K562 (cell line): Measurements from ENCODE around the gene SELENOF. TPM values are rescaled to one million over a fixed set of nuclear protein-coding genes. Genes with fewer than 3 reads are reported as not detected.

Source experiments
- ATAC-seq: fragments of 200-7000 bp; cut with Tn5 transposase; 3 replicates; pipeline ENCODE4 v1.9.1; 2020; ENCODE audit warnings: moderate library complexity
- BruUV-seq: library from RNA; stranded (reverse); fragments of 400-500 nt; replicated peaks from 2 replicates; lab custom pipeline; 2021; lab: Mats Ljungman, UMichigan
- CTCF ChIA-PET: fragments of 300-600 bp; formaldehyde crosslinking; extraction: SDS; loops from one replicate; lab custom pipeline; 2021; ENCODE audit warnings: low intra/inter-chr PET ratio; lab: Yijun Ruan, JAX
- POLR2A ChIA-PET: fragments of 300-600, 350-650 bp; sonication (Branson Sonifier 250); formaldehyde crosslinking; extraction: SDS; loops from one replicate; lab custom pipeline; 2021; ENCODE audit warnings: antibody characterized with exemption, inconsistent platforms; lab: Yijun Ruan, JAX
- DNase-seq, 4 experiments: peaks; one replicate each; pipeline versions ENCODE4 v3.0.0 to v3.0.0-alpha.2; 2011 to 2018; ENCODE audit warnings: low spot score in 3 of 4, mixed read lengths in 3 of 4; ENCODE audit errors: extremely low read depth in 1 of 4
- FAIRE-seq: peaks from 2 replicates; lab custom pipeline; 2011; peaks lifted over from hg19 to GRCh38; lab: Jason Lieb, UNC
- H2AFZ ChIP-seq: 2 replicates; pipeline ENCODE4 v1.6.0; 2011; ENCODE audit warnings: low read depth, low read length, control low read depth, inconsistent platforms
- H3K27ac ChIP-seq: fragments of 200-600 bp; 3 replicates; pipeline ENCODE4 v1.8.0; 2011; ENCODE audit warnings: low read depth, mild to moderate bottlenecking, control low read depth, inconsistent platforms, low read length, moderate library complexity, mixed read lengths; ENCODE audit errors: extremely low read depth
- H3K27me3 ChIP-seq, 2 experiments: fragments of 300-600 bp in 1 of 2; 2 replicates in 1 of 2; 3 replicates in 1 of 2; pipeline versions ENCODE4 v1.6.0 to v1.8.0; 2011; ENCODE audit warnings: inconsistent platforms in 2 of 2, low read length in 2 of 2, mild to moderate bottlenecking in 1 of 2, mixed read lengths in 1 of 2, moderate library complexity in 1 of 2; ENCODE audit not compliant: control insufficient read depth in 2 of 2, insufficient read depth in 2 of 2
- H3K36me3 ChIP-seq: fragments of 300-600 bp; 3 replicates; pipeline ENCODE4 v1.8.0; 2011; ENCODE audit warnings: mild to moderate bottlenecking, low read length, inconsistent platforms; ENCODE audit not compliant: control insufficient read depth, insufficient read depth
- H3K4me1 ChIP-seq, 2 experiments: fragments of 200-600 bp in 1 of 2; replicated peaks in 1 of 2; 2 replicates in 1 of 2; 3 replicates in 1 of 2; pipeline versions ENCODE4 v1.5.1 to v1.8.0; 2011; ENCODE audit warnings: inconsistent platforms in 2 of 2, low read length in 2 of 2, mild to moderate bottlenecking in 1 of 2, mixed read lengths in 1 of 2, moderate library complexity in 1 of 2; ENCODE audit not compliant: control insufficient read depth in 2 of 2, insufficient read depth in 2 of 2
- H3K4me2 ChIP-seq: 2 replicates; pipeline ENCODE4 v1.6.1; 2011; ENCODE audit warnings: low read length, control low read depth, inconsistent platforms, mixed read lengths; ENCODE audit not compliant: insufficient read depth
- H3K4me3 ChIP-seq: fragments of 200-600 bp; sonication (generic), shearing (Covaris generic); 2 replicates; pipeline ENCODE4 v1.5.1; 2016; ENCODE audit warnings: control low read depth, inconsistent platforms
- H3K79me2 ChIP-seq: fragments of 200-600 bp; 3 replicates; pipeline ENCODE4 v1.8.0; 2011; ENCODE audit warnings: low read length, inconsistent platforms; ENCODE audit not compliant: control insufficient read depth, insufficient read depth
- H3K9ac ChIP-seq, 2 experiments: 2 replicates each; pipeline versions ENCODE4 v1.6.0 to v1.6.1; 2011; ENCODE audit warnings: low read depth in 2 of 2, low read length in 2 of 2, control low read depth in 1 of 2, inconsistent platforms in 1 of 2, mild to moderate bottlenecking in 1 of 2, mixed read lengths in 1 of 2; ENCODE audit not compliant: insufficient read depth in 1 of 2
- H3K9me1 ChIP-seq: one replicate; pipeline ENCODE4 v1.6.0; 2011; ENCODE audit warnings: inconsistent platforms, mild to moderate bottlenecking, low read length, moderate library complexity; ENCODE audit not compliant: control insufficient read depth, insufficient read depth
- H3K9me3 ChIP-seq: replicated peaks from 2 replicates; pipeline ENCODE4 v1.5.1; 2011; ENCODE audit warnings: low read depth, low read length, inconsistent platforms; ENCODE audit not compliant: control insufficient read depth, insufficient read depth
- H4K20me1 ChIP-seq: replicated peaks from 2 replicates; pipeline ENCODE4 v1.6.1; 2011; ENCODE audit warnings: low read length, inconsistent platforms, mixed read lengths; ENCODE audit not compliant: control insufficient read depth, insufficient read depth
- BRF1 ChIP-seq: IDR thresholded peaks from 3 replicates; pipeline ENCODE4 v1.6.1; 2011; ENCODE audit warnings: borderline replicate concordance, mild to moderate bottlenecking; ENCODE audit not compliant: insufficient read length; ENCODE audit errors: extremely low read depth
- CHD1 ChIP-seq: fragments of 200-600 bp; sonication (generic); IDR thresholded peaks from one replicate; pipeline ENCODE4 v1.6.1; 2012; ENCODE audit warnings: mild to moderate bottlenecking, moderate library complexity, low read length, inconsistent platforms
- HDAC8 ChIP-seq: fragments of 450-650 bp; IDR thresholded peaks from 2 replicates; pipeline ENCODE4 v1.6.1; 2016; ENCODE audit warnings: mild to moderate bottlenecking, missing genetic modification characterization, moderate library complexity, missing compliant biosample characterization
- HMGXB4 ChIP-seq: sonication (generic); formaldehyde crosslinking; IDR thresholded peaks from 2 replicates; pipeline ENCODE4 v1.8.1; 2023; ENCODE audit warnings: mild to moderate bottlenecking, missing genetic modification reagents
- LCOR ChIP-seq: sonication (generic); formaldehyde crosslinking; IDR thresholded peaks from 2 replicates; pipeline ENCODE4 v1.8.0; 2022; ENCODE audit warnings: mild to moderate bottlenecking, missing genetic modification reagents
- MCM3 ChIP-seq: fragments of 450-650 bp; IDR thresholded peaks from 2 replicates; pipeline ENCODE4 v1.6.1; 2016
- MECOM ChIP-seq: fragments of 250-450 bp; sonication (Bioruptor Pico); IDR thresholded peaks from 2 replicates; pipeline ENCODE4 v1.8.0; 2022; ENCODE audit warnings: inconsistent platforms
- MYC ChIP-seq, 2 experiments: fragments of 250-450 bp in 1 of 2; sonication (Bioruptor Pico) in 1 of 2; IDR thresholded peaks; 2 replicates each; pipeline versions ENCODE4 v1.5.1 to v1.6.1; 2012 to 2021; ENCODE audit warnings: low read depth in 2 of 2, borderline replicate concordance in 1 of 2, improper control_type of control experiment in 1 of 2, low read length in 1 of 2, mild to moderate bottlenecking in 1 of 2, moderate library complexity in 1 of 2
- PRDM10 ChIP-seq: fragments of 450-650 bp; IDR thresholded peaks from 2 replicates; pipeline ENCODE4 v1.6.1; 2018; ENCODE audit not compliant: partially characterized antibody
- PREB ChIP-seq: sonication (generic); formaldehyde crosslinking; IDR thresholded peaks from 2 replicates; pipeline ENCODE4 v1.8.1; 2023; ENCODE audit warnings: mild to moderate bottlenecking, missing genetic modification reagents
- SAFB2 ChIP-seq: fragments of 200-400 bp; formaldehyde crosslinking; IDR thresholded peaks from 2 replicates; pipeline ENCODE4 v1.6.1; 2018; ENCODE audit warnings: borderline replicate concordance, low read length, low read depth, moderate library complexity; ENCODE audit not compliant: severe bottlenecking
- ZC3H11A ChIP-seq: IDR thresholded peaks from 2 replicates; pipeline ENCODE4 v1.6.1; 2012; ENCODE audit warnings: low read depth, low read length, improper control_type of control experiment
- ZNF766 ChIP-seq: fragments of 200-800 bp; sonication (Bioruptor generic); conservative IDR thresholded peaks from 2 replicates; pipeline ENCODE4 v1.6.1; 2016; ENCODE audit warnings: missing genetic modification characterization, missing compliant biosample characterization
- WGBS: fragments of 100-300 bp; shearing (Covaris generic); methylation state at CpG from one replicate; pipeline ENCODE4 v1.1.6; 2016; ENCODE audit warnings: low coverage, mixed read lengths; ENCODE audit not compliant: insufficient coverage; ENCODE audit errors: missing lambda C conversion rate; 5-methylcytosine and 5-hydroxymethylcytosine counted together
- in situ Hi-C: fragments of 300-500 bp; cut with MboI; formaldehyde crosslinking; loops from 4 replicates; pipeline ENCODE4 v1.15.0; 2018; ENCODE audit warnings: inconsistent platforms, mixed read lengths
- intact Hi-C: fragments of 100-400 bp; cut with micrococcal nuclease; formaldehyde crosslinking; loops from 2 replicates; pipeline ENCODE4 v1.14.2; 2022
- polyA plus RNA-seq, 8 experiments: library from polyadenylated mRNA; depleted of rRNA in 4 of 8; stranded (reverse) in 5 of 8; unstranded in 3 of 8; fragments of >200 nt; fragmentation: Nextera tagmentation in 2 of 8; fragmentation: Illumina TruSeq in 1 of 8; extraction: Ambion mirVana in 2 of 8; extraction: Trizol in 1 of 8; gene quantifications; 2 replicates each; pipeline versions ENCODE4 v1.2.1 to v1.2.3, GENCODE V29; 2011 to 2014; ENCODE audit warnings: inconsistent platforms in 1 of 8, missing spikeins in 1 of 8
- total RNA-seq, 7 experiments: library from RNA; depleted of rRNA in 6 of 7; stranded (reverse); fragments of >200 nt in 6 of 7; fragmentation: Illumina TruSeq in 2 of 7; extraction: Trizol in 2 of 7; gene quantifications; 2 replicates each; pipeline versions ENCODE4 v1.2.1 to v1.2.3, GENCODE V29; 2011 to 2021; ENCODE audit warnings: low replicate concordance in 1 of 7

Gene SELENOF
- total and polyA plus RNA-seq, 9 of the 15 experiments (the other 6 are each of a cell fraction or from before 2014, with no cell fraction given): 115 to 394 (median 215) TPM

- TF ChIP-seq PRDM10 (peak; percentile 25), PREB (CRISPR knock-in tag) (no peak), HDAC8 (tag) (no peak), LCOR (CRISPR knock-in tag) (0 out of 2 replicates have a peak, but pooled peaks have one; percentile 15)
Observed at GRCh38 chr1:86914601-86914997, 673 bp upstream of the SELENOF start, which contains the start of gene HS2ST1 (continued).

GRCh38 chr1:86913399-86913895 is 479 bp downstream of the SELENOF start:
- no peaks in the 10 kb centered on the region for H3K9me1 ChIP-seq
- CTCF ChIA-PET: no interaction called here
- FAIRE-seq (no peak), DNase-seq (peak in 3 of 4 experiments; percentile 12 to 55 (median 16)), ATAC-seq (no peak)
- peak overlapping the region; percentile 86 for H3K4me3 ChIP-seq
- in situ Hi-C loops: no loop called here
- under 1% methylated on average over 17 of the region's 17 CpGs for WGBS
- no peaks in the 10 kb centered on the region for H3K27me3 ChIP-seq
- peak overlapping the region; percentile 98 to 100 for H3K9ac ChIP-seq
- peak overlapping the region; percentile 99 for H2AFZ ChIP-seq
- H3K79me2 ChIP-seq: peaks cover 97% of the 10 kb centered on the region
- POLR2A ChIA-PET: interaction anchor here (0.7 to 5.4 kb wide), 11 partner anchors 10 to 179 kb away, joined by 3 to 39 read pairs (median 4); no protein-coding TSS in a partner anchor
- H3K4me1 ChIP-seq: peaks cover 6 to 10% of the 10 kb centered on the region in 2 experiments; a peak in 4 of 5 replicates
- intact Hi-C loops: loop anchor here (5.0 kb wide), 1 partner anchor 76 kb away; no protein-coding TSS in a partner anchor
- peak overlapping the region; percentile 96 for H3K4me2 ChIP-seq
- TSS peak; percentile 70 for BruUV-seq
- no peaks in the 10 kb centered on the region for H3K9me3 ChIP-seq
- H3K27ac ChIP-seq: peak overlapping the region; percentile 99
- peaks cover 8% of the 10 kb centered on the region; the same call in 1 of the 2 replicates for H4K20me1 ChIP-seq
- peaks cover 35% of the 10 kb centered on the region for H3K36me3 ChIP-seq
- TF ChIP-seq MECOM (CRISPR knock-in tag) (no peak), SAFB2 (no peak), ZNF766 (CRISPR knock-in tag) (no peak), ZC3H11A (no peak), CHD1 (peak; percentile 88), BRF1 (no peak), MYC (IDR thresholded peaks at IDR 0.05; ENCODE audit: low read depth, low read length) (peak; percentile 16; the same call in 1 of the 2 replicates), MYC (CRISPR knock-in tag; IDR thresholded peaks at IDR 0.05; ENCODE audit: borderline replicate concordance, low read depth) (no peak), HMGXB4 (CRISPR knock-in tag) (no peak), MCM3 (no peak)
